PC-3 (cell line): ENCODE results near the gene ATP1B1. TPM values are rescaled to one million over a fixed set of nuclear protein-coding genes. Genes with fewer than 3 reads are reported as not detected.
A peak's percentile ranks its signal among the peaks of the same experiment; 100 is the strongest.

Experiments used
- ATAC-seq: fragments of 200-7000 bp; cut with Tn5 transposase; 2 replicates; pipeline ENCODE4 v1.9.1; 2020; ENCODE audit warnings: mild to moderate bottlenecking, moderate library complexity
- BruUV-seq: library from RNA; stranded (reverse); fragments of 400-500 nt; replicated peaks from 2 replicates; lab custom pipeline; 2021; lab: Mats Ljungman, UMichigan
- CTCF ChIA-PET: fragments of 300-600 bp; sonication (Branson Sonifier 250); formaldehyde crosslinking; loops from one replicate; lab custom pipeline; 2022; ENCODE audit warnings: antibody characterized with exemption; lab: Charles Lee
- POLR2A ChIA-PET: fragments of 300-600 bp; sonication (Branson Sonifier 250); formaldehyde crosslinking; loops from one replicate; lab custom pipeline; 2022; ENCODE audit warnings: antibody characterized with exemption; ENCODE audit not compliant: unreplicated experiment; lab: Charles Lee
- DNase-seq: peaks from one replicate; pipeline ENCODE4 v3.0.0-alpha.2; 2015
- H2AFZ ChIP-seq: fragments of 300-600 bp; sonication (generic); 2 replicates; pipeline ENCODE4 v1.6.0; 2016; ENCODE audit warnings: antibody characterized with exemption, low read length
- H3F3A ChIP-seq: fragments of 300-600 bp; sonication (generic); one replicate; pipeline ENCODE4 v1.6.0; 2017; ENCODE audit warnings: antibody characterized with exemption, low read length, control low read depth, mild to moderate bottlenecking; ENCODE audit not compliant: unreplicated experiment
- H3K27ac ChIP-seq: fragments of 300-600 bp; sonication (generic); 2 replicates; pipeline ENCODE4 v1.5.1; 2016; ENCODE audit warnings: mild to moderate bottlenecking, low read length
- H3K27me3 ChIP-seq: fragments of 300-600 bp; sonication (generic); 2 replicates; pipeline ENCODE4 v1.6.1; 2016; ENCODE audit warnings: low read length, mixed read lengths
- H3K36me3 ChIP-seq: fragments of 300-600 bp; sonication (generic); 2 replicates; pipeline ENCODE4 v1.6.1; 2016; ENCODE audit warnings: low read depth, mixed run types, low read length, mixed read lengths
- H3K4me1 ChIP-seq: fragments of 300-600 bp; sonication (generic); 2 replicates; pipeline ENCODE4 v1.5.1; 2016; ENCODE audit warnings: low read length; ENCODE audit not compliant: insufficient read depth
- H3K4me2 ChIP-seq: fragments of 300-600 bp; sonication (generic); 2 replicates; pipeline ENCODE4 v1.6.0; 2016; ENCODE audit warnings: low read length
- H3K4me3 ChIP-seq: fragments of 300-600 bp; sonication (generic); 2 replicates; pipeline ENCODE4 v1.5.1; 2016; ENCODE audit warnings: mild to moderate bottlenecking, low read length, mixed read lengths
- H3K79me2 ChIP-seq: fragments of 300-600 bp; sonication (generic); 2 replicates; pipeline ENCODE4 v1.6.1; 2017; ENCODE audit warnings: low read length, mixed read lengths
- H3K9ac ChIP-seq: fragments of 300-600 bp; sonication (generic); 2 replicates; pipeline ENCODE4 v1.6.0; 2016; ENCODE audit warnings: mild to moderate bottlenecking, low read length
- H3K9me2 ChIP-seq: fragments of 300-600 bp; sonication (generic); replicated peaks from 2 replicates; pipeline ENCODE4 v1.6.1; 2016; ENCODE audit warnings: mixed run types, low read length, mixed read lengths
- H3K9me3 ChIP-seq: fragments of 300-600 bp; sonication (generic); 2 replicates; pipeline ENCODE4 v1.6.1; 2016; ENCODE audit warnings: low read length, mixed read lengths
- H4K20me1 ChIP-seq: fragments of 300-600 bp; sonication (generic); 2 replicates; pipeline ENCODE4 v1.6.1; 2016; ENCODE audit warnings: low read length, mixed read lengths
- CTCF ChIP-seq: fragments of 300-600 bp; sonication (generic); conservative IDR thresholded peaks from 2 replicates; pipeline ENCODE4 v1.5.1; 2017; ENCODE audit warnings: antibody characterized with exemption, low read depth, mild to moderate bottlenecking, low read length
- EZH2 ChIP-seq: fragments of 300-600 bp; sonication (generic); IDR thresholded peaks from one replicate; pipeline ENCODE4 v1.6.1; 2017; ENCODE audit warnings: antibody characterized with exemption, mild to moderate bottlenecking, low read length; ENCODE audit not compliant: unreplicated experiment
- EZH2phosphoT487 ChIP-seq: fragments of 300-600 bp; sonication (generic); IDR thresholded peaks from 2 replicates; pipeline ENCODE4 v1.6.1; 2018; ENCODE audit warnings: mild to moderate bottlenecking, antibody characterized with exemption, low read length, borderline replicate concordance
- intact Hi-C: fragments of 100-400 bp; cut with micrococcal nuclease; formaldehyde crosslinking; loops from 2 replicates; pipeline ENCODE4 v1.9.0; 2023
- total RNA-seq: library from RNA; depleted of rRNA; stranded (reverse); fragments of >200 nt; gene quantifications from 2 replicates; pipeline ENCODE4 v1.2.3, GENCODE V29; 2014

The ATP1B1 gene
- total RNA-seq, 1 experiment from 2014 or later: 68.7 TPM

- POLR2A ChIA-PET: no interaction called here
- ATAC-seq: peak; percentile 22; the same call in 1 of the 2 replicates
- intact Hi-C loops: no loop called here
These were observed 32.6 kb downstream of the ATP1B1 start for GRCh38 chr1:169138866-169139670.

GRCh38 chr1:169141356-169141755 lies 34.9 kb downstream of the ATP1B1 start:
- ATAC-seq (no peak), DNase-seq (no peak)
- H3K36me3 ChIP-seq: no peaks in the 10 kb centered on the region
- H3K9me3 ChIP-seq: no peaks in the 10 kb centered on the region
- ChIA-PET POLR2A (interaction anchor here (0.6 kb wide), 1 partner anchor 504 kb away, joined by 4 read pairs; no protein-coding TSS in a partner anchor), CTCF (no interaction called here)
- no peaks in the 10 kb centered on the region; the same call in 1 of the 2 replicates for H3K4me1 ChIP-seq
- H3K79me2 ChIP-seq: no peaks in the 10 kb centered on the region
- intact Hi-C loops: no loop called here
- no peak overlapping the region for H3K4me2 ChIP-seq
- H3F3A ChIP-seq: no peaks in the 10 kb centered on the region
- H4K20me1 ChIP-seq: no peaks in the 10 kb centered on the region
- H3K27me3 ChIP-seq: no peaks in the 10 kb centered on the region
- H3K27ac ChIP-seq: no peak overlapping the region
- H3K9ac ChIP-seq: no peak overlapping the region
- TF ChIP-seq EZH2phosphoT487 (no peak), CTCF (no peak), EZH2 (no peak)
- H2AFZ ChIP-seq: no peak overlapping the region
- no TSS peak for BruUV-seq
- H3K4me3 ChIP-seq: no peak overlapping the region
- H3K9me2 ChIP-seq: no peaks in the 10 kb centered on the region

More at GRCh38 chr1:169138866-169139670, 32.6 kb downstream of the ATP1B1 start:
- Histone ChIP-seq H3K36me3 (no peaks in the 10 kb centered on the region), H3K4me2 (no peak overlapping the region), H3K9me3 (no peaks in the 10 kb centered on the region), H3K27me3 (no peaks in the 10 kb centered on the region), H3F3A (no peaks in the 10 kb centered on the region), H2AFZ (no peak overlapping the region), H3K9me2 (no peaks in the 10 kb centered on the region), H4K20me1 (no peaks in the 10 kb centered on the region), H3K4me3 (no peak overlapping the region), H3K27ac (no peak overlapping the region), H3K79me2 (no peaks in the 10 kb centered on the region), H3K9ac (no peak overlapping the region), H3K4me1 (no peaks in the 10 kb centered on the region; the same call in 1 of the 2 replicates)
- peak; percentile 29 for DNase-seq
- no TSS peak for BruUV-seq
- no peak for TF ChIP-seq EZH2phosphoT487
- no peak for TF ChIP-seq EZH2
- TF ChIP-seq CTCF: no peak
- CTCF ChIA-PET: no interaction called here

GRCh38 chr1:169142129-169142528 lies 35.6 kb downstream of the ATP1B1 start:
- H3K9ac ChIP-seq: no peak overlapping the region
- H3K36me3 ChIP-seq: no peaks in the 10 kb centered on the region
- no peak overlapping the region for H2AFZ ChIP-seq
- no peaks in the 10 kb centered on the region for H3K9me3 ChIP-seq
- no peak for DNase-seq
- ChIA-PET CTCF (no interaction called here), POLR2A (no interaction called here)
- H3K27me3 ChIP-seq: no peaks in the 10 kb centered on the region
- no peaks in the 10 kb centered on the region; the same call in 1 of the 2 replicates for H3K4me1 ChIP-seq
- H3K4me2 ChIP-seq: no peak overlapping the region
- no TSS peak for BruUV-seq
- no peaks in the 10 kb centered on the region for H4K20me1 ChIP-seq
- intact Hi-C loops: no loop called here
- H3K27ac ChIP-seq: no peak overlapping the region
- H3F3A ChIP-seq: no peaks in the 10 kb centered on the region
- no peaks in the 10 kb centered on the region for H3K79me2 ChIP-seq
- no peak overlapping the region for H3K4me3 ChIP-seq
- no peak for ATAC-seq
- H3K9me2 ChIP-seq: no peaks in the 10 kb centered on the region
- TF ChIP-seq EZH2: no peak
- TF ChIP-seq CTCF: no peak
- TF ChIP-seq EZH2phosphoT487: no peak
